ENCODE results near the gene CELF1.
"Not testable (repeated sequence)": the region's sequence is repeated elsewhere in the genome, so short reads cannot be mapped to it uniquely, and the experiment has no call there.

DNA sequence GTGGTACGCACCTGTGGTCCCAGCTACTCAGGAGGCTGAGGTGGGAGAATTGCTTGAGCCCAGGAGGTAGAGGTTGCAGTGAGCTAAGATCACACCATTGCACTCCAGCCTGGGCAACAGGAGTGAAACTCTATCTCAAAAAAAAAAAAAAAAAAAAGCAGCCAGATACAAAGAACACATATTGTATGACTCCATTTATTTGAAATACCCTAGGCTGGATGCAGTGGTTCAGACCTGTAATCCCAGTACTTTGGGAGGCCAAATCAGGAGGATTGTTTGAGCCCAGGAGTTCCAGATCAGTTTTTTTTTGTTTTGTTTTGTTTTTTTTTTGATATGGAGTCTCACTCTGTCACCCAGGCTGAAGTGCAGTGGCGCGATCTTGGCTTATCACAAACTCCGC lies 9.5 kb upstream of the CELF1 start:
- TF ChIP-seq SUZ12 (IDR thresholded peaks at IDR 0.05; ENCODE audit: extremely low read depth, insufficient read depth, insufficient read length); YY1 (IDR thresholded peaks at IDR 0.05; ENCODE audit: insufficient read depth, insufficient read length): not testable (repeated sequence)

All from NT2/D1 (cell line).